Measurements from ENCODE around the gene SAP130. TPM values are rescaled to one million over a fixed set of nuclear protein-coding genes. Genes with fewer than 3 reads are reported as not detected.
"Not testable (repeated sequence)": the region's sequence is repeated elsewhere in the genome, so short reads cannot be mapped to it uniquely, and the experiment has no call there.

SAP130 gene
- total RNA-seq, 2 experiments from 2014 or later = 40.0 to 43.7 TPM

DNA sequence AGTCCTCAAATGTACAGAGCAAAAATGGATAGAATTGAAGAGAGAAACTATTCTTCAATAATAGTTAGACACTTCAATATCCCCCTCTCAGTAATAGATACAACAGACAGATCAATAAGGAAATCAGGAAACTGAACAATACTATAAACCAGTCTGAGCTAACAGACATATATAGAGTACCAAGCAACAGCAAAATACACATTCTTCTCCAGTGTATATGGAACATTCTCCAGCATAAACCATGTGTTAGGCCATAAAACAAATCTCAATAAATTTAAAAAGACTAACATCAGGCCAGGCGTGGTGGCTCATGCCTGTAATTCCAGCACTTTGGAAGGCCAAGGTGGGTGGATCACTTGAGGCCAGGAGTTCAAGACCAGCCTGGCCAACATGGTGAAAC lies 98.4 kb downstream of the SAP130 start:
- Mint-ChIP-seq H3K27ac (no peak overlapping the region), H3K4me1 (peaks cover 5% of the 10 kb centered on the region), H3K4me3 (no peak overlapping the region), H3K27me3 (no peaks in the 10 kb centered on the region), H3K9me3 (ENCODE audit: low read depth) (no peaks in the 10 kb centered on the region), H3K36me3 (no peaks in the 10 kb centered on the region)
- DNase-seq = no peak
- no peak for ATAC-seq
- CTCF ChIA-PET = no interaction called here

DNA sequence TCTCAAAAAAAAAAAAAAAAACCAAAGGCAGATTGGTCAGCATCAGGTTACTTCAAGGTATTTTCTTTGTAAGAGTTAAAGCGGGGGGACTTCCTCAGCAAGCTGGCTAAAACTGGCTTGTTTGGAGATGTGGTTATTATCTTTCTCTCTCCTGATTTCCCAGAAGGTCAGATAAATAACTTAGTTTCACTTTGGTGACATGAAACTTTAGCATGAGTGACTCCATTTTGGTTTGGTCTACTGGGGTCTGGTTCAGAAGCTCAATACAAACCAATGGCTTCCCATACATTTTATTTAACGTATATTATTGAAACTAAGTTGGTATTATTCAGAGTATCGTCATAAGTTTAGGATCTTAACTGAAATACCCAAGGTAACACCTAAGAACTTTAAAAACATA lies 100.5 kb downstream of the SAP130 start:
- DNase-seq (no peak), ATAC-seq (no peak)
- H3K4me1 Mint-ChIP-seq = peaks cover 5% of the 10 kb centered on the region
- no peak overlapping the region for H3K27ac Mint-ChIP-seq
- H3K27me3 Mint-ChIP-seq = no peaks in the 10 kb centered on the region
- CTCF ChIA-PET = no interaction called here
- H3K36me3 Mint-ChIP-seq = no peaks in the 10 kb centered on the region
- no peak overlapping the region for H3K4me3 Mint-ChIP-seq
- H3K9me3 Mint-ChIP-seq (ENCODE audit: low read depth) = no peaks in the 10 kb centered on the region

DNA sequence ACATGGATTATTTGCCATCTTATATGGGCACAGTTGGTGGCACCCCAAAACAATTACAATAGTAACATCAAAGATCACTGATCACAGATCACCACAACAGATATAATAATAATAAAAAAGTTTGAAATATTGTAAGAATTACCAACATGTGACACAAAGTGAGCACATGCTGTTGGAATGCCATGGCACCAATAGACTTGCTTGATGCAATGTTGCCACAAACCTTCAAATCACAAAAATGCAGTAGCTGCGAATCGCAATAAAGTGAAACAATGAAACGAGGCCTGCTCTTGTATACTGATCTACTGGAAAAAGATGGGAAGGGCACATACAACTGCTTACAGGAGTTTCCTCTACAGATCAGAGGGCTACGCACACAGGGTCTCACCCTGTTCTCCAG lies 109.9 kb downstream of the SAP130 start:
- CTCF ChIA-PET = interaction anchor here (0.7 kb wide), 1 partner anchor 438 kb away, joined by 3 read pairs; no protein-coding TSS in a partner anchor
- Mint-ChIP-seq H3K4me3 (no peak overlapping the region), H3K27me3 (peaks cover 3% of the 10 kb centered on the region), H3K9me3 (ENCODE audit: low read depth) (no peaks in the 10 kb centered on the region), H3K36me3 (no peaks in the 10 kb centered on the region), H3K27ac (no peak overlapping the region), H3K4me1 (no peaks in the 10 kb centered on the region)
- ATAC-seq = no peak
- DNase-seq = no peak

DNA sequence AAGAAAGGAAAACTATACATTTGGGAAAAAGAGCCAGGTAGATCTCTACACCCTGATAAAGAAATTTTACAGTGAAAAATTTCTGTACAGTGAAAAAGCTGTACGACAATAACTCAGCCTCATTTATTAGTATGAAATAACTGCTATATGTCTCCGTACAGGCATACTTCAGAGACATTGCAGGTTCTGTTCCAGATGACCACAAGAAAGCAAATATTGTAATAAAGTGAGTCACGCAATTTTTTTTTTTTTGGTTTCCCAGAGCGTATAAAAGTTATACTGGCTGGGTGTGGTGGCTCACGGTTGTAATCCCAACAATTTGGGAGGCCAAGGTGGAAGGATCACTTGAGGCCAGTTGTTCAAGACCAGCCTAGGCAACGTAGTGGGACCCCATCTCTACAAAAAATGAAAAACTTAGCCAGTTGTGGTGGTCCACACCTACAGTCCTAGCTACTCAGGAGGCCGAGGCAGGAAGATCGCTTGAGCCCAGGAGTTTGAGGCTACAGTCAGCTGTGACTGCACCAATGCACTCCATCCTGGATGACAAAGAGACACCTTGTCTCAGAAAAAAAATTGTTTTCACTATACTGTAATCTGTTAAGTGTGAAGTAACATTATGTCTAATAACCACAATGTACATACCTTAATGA lies 113.9 kb downstream of the SAP130 start:
- Mint-ChIP-seq H3K36me3 (no peaks in the 10 kb centered on the region), H3K4me3 (no peak overlapping the region), H3K4me1 (no peaks in the 10 kb centered on the region), H3K27me3 (no peaks in the 10 kb centered on the region), H3K27ac (no peak overlapping the region), H3K9me3 (ENCODE audit: low read depth) (no peaks in the 10 kb centered on the region)
- no peak for ATAC-seq
- CTCF ChIA-PET = no interaction called here
- no peak for DNase-seq

DNA sequence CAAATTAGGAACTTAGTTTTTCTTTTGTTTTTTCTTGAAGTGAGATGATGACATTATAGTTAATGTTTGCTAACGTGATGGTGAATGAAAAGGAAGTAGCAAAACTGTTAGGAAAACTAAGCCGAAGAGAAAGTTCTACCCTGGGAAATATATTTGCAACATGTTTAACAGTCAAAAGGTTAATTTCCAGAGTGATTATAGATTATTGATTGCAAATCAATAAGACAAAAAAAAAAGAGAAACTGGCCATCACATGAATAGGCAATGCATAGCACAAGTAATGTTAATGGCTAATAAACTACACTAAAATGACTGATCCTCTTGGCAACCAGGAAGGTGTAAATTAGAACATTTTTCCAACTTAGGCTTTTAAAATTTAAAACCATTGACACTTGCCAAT lies 116.1 kb downstream of the SAP130 start:
- H3K27ac Mint-ChIP-seq = no peak overlapping the region

DNA sequence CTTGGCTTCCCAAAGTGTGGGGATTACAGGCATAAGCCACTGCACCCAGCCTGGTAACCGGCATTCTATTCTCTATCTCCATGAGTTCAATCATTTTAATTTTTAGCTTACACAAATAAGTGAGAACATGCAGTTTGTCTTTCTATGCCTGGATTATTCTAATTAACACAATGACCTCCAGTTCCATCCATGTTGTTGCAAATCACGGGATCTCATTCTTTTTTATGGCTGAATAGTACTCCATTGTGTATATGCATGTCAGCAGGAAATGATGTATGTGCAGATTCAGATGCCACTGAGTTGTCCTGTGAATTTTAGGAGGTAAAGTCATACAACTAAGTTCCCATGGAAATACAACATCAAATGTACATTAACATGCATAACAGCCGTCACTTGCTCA lies 117.4 kb downstream of the SAP130 start:
- CTCF ChIA-PET = no interaction called here
- no peak overlapping the region for H3K4me3 Mint-ChIP-seq
- ATAC-seq (no peak), DNase-seq (no peak)
- H3K4me1 Mint-ChIP-seq = peaks cover 2% of the 10 kb centered on the region
- H3K27ac Mint-ChIP-seq = no peak overlapping the region
- H3K36me3 Mint-ChIP-seq = no peaks in the 10 kb centered on the region
- peaks cover 13% of the 10 kb centered on the region for H3K27me3 Mint-ChIP-seq
- no peaks in the 10 kb centered on the region for H3K9me3 Mint-ChIP-seq (ENCODE audit: low read depth)

More for the DNA sequence above, 116.1 kb downstream of the SAP130 start:
- peaks cover 3% of the 10 kb centered on the region for H3K27me3 Mint-ChIP-seq
- no peaks in the 10 kb centered on the region for H3K36me3 Mint-ChIP-seq
- CTCF ChIA-PET = no interaction called here
- H3K4me1 Mint-ChIP-seq = no peaks in the 10 kb centered on the region
- H3K4me3 Mint-ChIP-seq = no peak overlapping the region
- DNase-seq = no peak
- no peak for ATAC-seq
- no peaks in the 10 kb centered on the region for H3K9me3 Mint-ChIP-seq (ENCODE audit: low read depth)

DNA sequence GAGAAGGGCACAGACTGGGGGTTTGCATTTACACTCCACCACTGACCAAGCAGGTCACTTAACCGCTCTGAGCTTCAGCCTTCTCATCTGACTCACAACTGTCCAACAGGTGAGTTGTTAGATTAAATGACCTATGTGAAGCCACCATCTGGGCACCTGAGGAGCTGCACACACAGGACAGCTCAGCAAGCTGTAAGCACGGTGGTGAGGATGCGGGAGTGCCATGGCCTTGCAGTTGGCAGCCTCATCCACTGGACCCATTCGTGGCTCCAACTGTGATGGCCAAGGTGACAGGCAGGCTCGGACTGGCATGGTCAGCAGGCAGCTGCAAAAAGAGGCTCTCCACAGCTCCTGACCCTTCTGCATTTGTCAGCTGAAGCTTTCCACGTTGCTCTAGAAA lies 118.8 kb downstream of the SAP130 start:
- CTCF ChIA-PET = interaction anchor here (0.6 kb wide), 1 partner anchor 17 kb away, joined by 3 read pairs; no protein-coding TSS in a partner anchor
- no peak overlapping the region for H3K27ac Mint-ChIP-seq
- H3K4me1 Mint-ChIP-seq = peaks cover 8% of the 10 kb centered on the region
- H3K27me3 Mint-ChIP-seq = peaks cover 13% of the 10 kb centered on the region
- H3K36me3 Mint-ChIP-seq = no peaks in the 10 kb centered on the region
- H3K4me3 Mint-ChIP-seq = no peak overlapping the region
- H3K9me3 Mint-ChIP-seq (ENCODE audit: low read depth) = no peaks in the 10 kb centered on the region
- ATAC-seq (no peak), DNase-seq (no peak)

DNA sequence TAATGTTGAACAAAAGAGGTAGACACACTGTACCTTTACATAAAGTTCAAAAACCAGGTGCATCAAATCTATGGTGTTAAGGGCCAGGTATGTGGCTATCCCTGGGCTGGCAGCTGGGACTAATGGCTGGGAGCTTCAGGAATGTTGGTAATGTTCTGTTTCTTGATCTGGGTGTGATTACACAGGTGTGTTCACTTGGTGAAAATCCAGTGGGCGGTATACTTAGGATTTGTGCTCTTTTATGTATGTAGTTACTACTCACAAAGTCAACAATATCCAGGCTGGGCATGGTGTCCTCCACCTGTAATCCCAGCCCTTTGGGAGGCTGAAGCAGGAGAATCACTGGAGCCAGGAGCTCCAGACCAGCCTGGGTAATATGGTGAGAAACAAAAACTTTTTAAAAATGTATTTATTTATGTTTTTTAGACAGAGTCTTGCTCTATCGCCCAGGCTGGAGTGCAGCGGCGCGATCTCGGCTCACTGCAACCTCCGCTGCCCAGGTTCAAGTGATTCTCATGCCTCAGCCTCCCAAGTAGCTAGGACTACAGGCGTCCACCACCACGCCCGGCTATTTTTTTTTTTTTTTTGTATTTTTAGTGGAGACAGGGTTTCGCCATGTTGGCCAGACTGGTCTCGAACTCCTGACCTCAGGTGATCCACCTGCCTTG lies 120.0 kb downstream of the SAP130 start:
- H3K27ac Mint-ChIP-seq; H3K9me3 Mint-ChIP-seq (ENCODE audit: low read depth); H3K4me1 Mint-ChIP-seq; ATAC-seq; DNase-seq; CTCF ChIA-PET; H3K4me3 Mint-ChIP-seq; H3K36me3 Mint-ChIP-seq: not testable (repeated sequence)
- peaks cover 13% of the 10 kb centered on the region for H3K27me3 Mint-ChIP-seq

DNA sequence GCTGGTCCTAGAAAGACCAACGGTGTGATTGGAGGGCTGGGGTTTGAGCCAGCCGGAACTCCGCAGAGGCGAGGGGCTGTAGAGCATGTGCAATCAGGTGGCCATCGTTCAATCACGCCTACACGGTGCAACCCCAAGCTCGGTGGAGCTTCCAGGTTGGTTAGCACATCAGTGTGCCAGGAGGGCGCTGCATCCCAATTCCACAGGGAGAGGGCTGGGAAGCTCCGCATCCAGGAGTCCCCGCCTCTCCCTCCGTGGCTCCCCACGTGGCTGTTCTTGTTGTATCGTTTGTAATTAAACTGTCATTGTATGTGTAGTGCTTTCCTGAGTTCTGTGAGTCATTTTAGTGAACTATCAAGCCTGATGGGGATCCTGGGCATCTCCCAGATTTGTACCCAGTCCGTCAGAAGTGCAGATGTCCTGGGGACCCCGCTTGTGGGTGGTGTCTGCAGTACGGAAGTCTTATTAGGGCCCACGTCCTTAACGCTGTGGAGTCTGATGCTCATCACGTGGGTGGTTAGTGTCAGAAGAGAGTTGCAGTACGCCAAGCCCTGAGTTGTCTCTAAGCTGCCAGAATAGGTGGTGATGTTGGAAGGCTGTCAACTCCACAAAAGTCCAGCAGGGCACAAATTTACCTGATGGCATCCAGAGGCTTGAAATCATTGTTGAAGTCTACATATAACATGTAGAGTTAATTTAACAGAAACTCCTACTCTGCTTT lies 121.5 kb downstream of the SAP130 start:
- Mint-ChIP-seq H3K27me3 (peaks cover 13% of the 10 kb centered on the region), H3K4me3 (no peak overlapping the region), H3K27ac (no peak overlapping the region), H3K4me1 (peaks cover 8% of the 10 kb centered on the region), H3K9me3 (ENCODE audit: low read depth) (no peaks in the 10 kb centered on the region), H3K36me3 (no peaks in the 10 kb centered on the region)
- DNase-seq = no peak
- no peak for ATAC-seq
- CTCF ChIA-PET = no interaction called here

DNA sequence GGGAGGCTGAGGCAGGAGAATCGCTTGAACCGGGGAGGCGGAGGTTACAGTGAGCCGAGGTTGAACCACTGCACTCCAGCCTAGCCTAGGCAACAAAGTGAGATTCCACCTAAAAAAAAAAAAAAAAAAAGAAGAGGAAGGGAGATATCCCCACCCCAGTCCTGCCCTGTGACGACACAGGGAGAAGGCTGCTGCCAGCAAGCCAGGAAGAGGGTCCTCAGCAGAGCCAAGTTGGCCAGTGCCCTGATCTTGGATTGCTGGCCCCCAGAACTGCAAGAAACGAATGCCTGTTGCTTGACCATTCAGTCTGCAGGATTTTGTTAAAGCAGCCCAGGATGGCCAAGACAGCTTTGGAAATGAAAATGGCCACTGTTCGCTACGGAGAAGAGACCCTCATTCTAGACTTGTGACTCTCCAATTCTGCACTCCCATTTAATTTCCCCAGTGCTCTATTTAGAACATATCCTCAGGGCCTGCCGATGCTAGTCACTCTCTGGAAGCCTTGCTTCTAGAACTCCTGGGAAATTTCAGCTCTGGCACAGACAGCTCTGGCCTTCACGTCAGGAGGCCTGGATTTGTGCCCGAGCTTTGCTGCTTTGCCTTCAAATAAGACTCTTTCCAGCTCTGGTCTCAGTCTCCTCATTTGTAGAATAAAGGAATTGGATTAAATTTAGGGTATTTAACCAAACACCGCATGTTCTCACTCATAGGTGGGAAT lies 126.4 kb downstream of the SAP130 start:
- peaks cover 8% of the 10 kb centered on the region for H3K4me1 Mint-ChIP-seq
- CTCF ChIA-PET = no interaction called here
- peaks cover 17% of the 10 kb centered on the region for H3K27me3 Mint-ChIP-seq
- H3K9me3 Mint-ChIP-seq (ENCODE audit: low read depth) = no peaks in the 10 kb centered on the region
- no peak overlapping the region for H3K27ac Mint-ChIP-seq
- no peak for DNase-seq
- no peaks in the 10 kb centered on the region for H3K36me3 Mint-ChIP-seq
- H3K4me3 Mint-ChIP-seq = no peak overlapping the region
- no peak for ATAC-seq

DNA sequence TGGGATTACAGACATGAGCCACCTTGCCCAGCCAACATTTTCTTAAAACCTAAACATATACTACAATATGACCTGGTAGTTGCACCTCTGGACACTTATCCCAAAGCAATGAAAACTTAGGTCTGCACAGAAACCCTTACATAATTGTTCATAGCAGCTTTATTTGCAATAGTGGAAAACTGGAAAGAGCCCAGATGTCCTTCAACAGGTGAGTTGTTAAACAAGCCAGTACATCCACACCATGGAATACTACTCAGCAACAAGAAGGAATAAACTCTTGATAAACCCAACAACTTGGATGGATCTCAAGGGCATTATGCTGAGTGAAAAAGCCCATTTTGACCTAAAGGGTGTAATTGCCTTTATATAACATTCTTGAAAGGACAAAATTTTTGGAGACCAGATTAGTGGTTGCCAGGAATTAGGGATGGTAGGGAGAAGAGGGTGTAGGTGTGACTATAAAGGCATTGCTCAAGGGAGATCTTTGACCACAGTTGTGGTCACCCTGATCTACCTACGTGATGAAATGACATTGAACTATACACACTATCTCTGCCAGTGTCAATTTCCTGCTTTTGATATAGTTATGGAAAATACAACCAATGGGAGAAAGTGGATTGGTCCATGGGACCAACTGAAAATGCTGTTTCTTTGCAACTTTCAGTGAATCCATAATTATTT lies 130.2 kb downstream of the SAP130 start:
- ATAC-seq = no peak
- peaks cover 9% of the 10 kb centered on the region for H3K27me3 Mint-ChIP-seq
- CTCF ChIA-PET = no interaction called here
- H3K4me1 Mint-ChIP-seq = no peaks in the 10 kb centered on the region
- H3K9me3 Mint-ChIP-seq (ENCODE audit: low read depth) = no peaks in the 10 kb centered on the region
- H3K36me3 Mint-ChIP-seq = no peaks in the 10 kb centered on the region
- no peak for DNase-seq
- H3K4me3 Mint-ChIP-seq = no peak overlapping the region
- no peak overlapping the region for H3K27ac Mint-ChIP-seq

DNA sequence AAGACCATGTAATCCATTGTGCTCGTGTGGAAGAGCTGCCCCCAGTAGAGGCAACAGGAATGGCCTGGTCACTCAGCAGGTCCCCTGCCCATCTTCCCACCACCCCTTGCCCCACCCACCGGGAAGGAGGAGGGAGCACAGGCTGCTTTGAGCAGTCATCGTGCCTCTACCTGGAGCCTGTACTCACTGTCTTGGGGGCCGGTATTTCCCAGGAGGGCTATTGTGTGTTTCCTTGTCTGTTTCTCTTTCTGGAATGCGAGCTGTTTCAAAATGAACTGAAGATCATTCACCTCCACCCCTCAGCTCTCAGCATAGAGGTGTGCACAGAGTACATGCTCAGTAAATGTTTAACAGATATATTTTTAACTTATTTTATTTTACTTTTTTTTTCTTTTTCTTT lies 134.4 kb downstream of the SAP130 start:
- no peak for DNase-seq
- no peak for ATAC-seq
- Mint-ChIP-seq H3K27ac (no peak overlapping the region), H3K27me3 (peaks cover 9% of the 10 kb centered on the region), H3K36me3 (no peaks in the 10 kb centered on the region), H3K4me3 (no peak overlapping the region), H3K9me3 (ENCODE audit: low read depth) (no peaks in the 10 kb centered on the region), H3K4me1 (no peaks in the 10 kb centered on the region)
- CTCF ChIA-PET = no interaction called here

DNA sequence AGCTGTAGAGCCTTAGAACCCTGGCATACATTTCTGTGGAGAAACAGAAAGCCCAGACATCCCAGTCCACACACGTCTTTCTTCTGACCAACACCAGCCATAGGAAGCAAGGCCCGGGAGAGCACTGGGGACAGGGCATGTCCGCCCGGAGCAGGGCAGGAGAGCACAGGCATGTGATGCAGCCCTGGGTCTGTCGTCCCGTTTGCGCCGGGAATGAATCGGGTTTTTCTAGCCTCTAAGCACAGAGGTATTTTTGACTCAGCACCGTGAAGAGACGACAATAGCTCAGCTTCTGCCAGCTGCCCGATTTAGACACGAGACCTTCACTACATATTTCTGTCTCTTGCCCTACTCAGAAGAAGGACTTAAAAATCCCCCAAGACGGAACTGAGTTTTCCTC lies 134.8 kb downstream of the SAP130 start:
- H3K27ac Mint-ChIP-seq = no peak overlapping the region
- H3K4me1 Mint-ChIP-seq = peaks cover under 1% of the 10 kb centered on the region
- H3K4me3 Mint-ChIP-seq = no peak overlapping the region
- CTCF ChIA-PET = no interaction called here
- DNase-seq (no peak), ATAC-seq (no peak)
- no peaks in the 10 kb centered on the region for H3K36me3 Mint-ChIP-seq
- H3K27me3 Mint-ChIP-seq = peaks cover 8% of the 10 kb centered on the region
- H3K9me3 Mint-ChIP-seq (ENCODE audit: low read depth) = no peaks in the 10 kb centered on the region

Data from activated CD8-positive, alpha-beta memory T cell treated with anti-CD3 and anti-CD28 coated beads, Interleukin-2, amount 10 ng/mL, durations not matched to agents 7 days and 5 days (primary cell).